Breast epithelium (tissue), 4 donors: Measurements from ENCODE around the gene XPO6. TPM values are rescaled to one million over a fixed set of nuclear protein-coding genes. Genes with fewer than 3 reads are reported as not detected.

Source experiments
- DNase-seq, 2 donors: peaks; one replicate each; pipeline ENCODE4 v3.0.0-alpha.2; 2019; ENCODE audit warnings: low spot score in 2 of 2
- H3K27ac ChIP-seq, 2 donors: fragments of 200-600 bp; sonication (generic) in 1 of 2; one replicate each; pipeline ENCODE4 v1.5.1; 2016 to 2019; ENCODE audit warnings: mild to moderate bottlenecking in 1 of 2
- H3K27me3 ChIP-seq, 2 donors: fragments of 200-600 bp; sonication (generic) in 1 of 2; one replicate each; pipeline versions ENCODE4 v1.5.1 to v1.6.0; 2017 to 2019; ENCODE audit warnings: control low read depth in 1 of 2, mild to moderate bottlenecking in 1 of 2
- H3K36me3 ChIP-seq: fragments of 200-600 bp; one replicate; pipeline ENCODE4 v1.5.1; 2019
- H3K4me1 ChIP-seq, 2 donors: fragments of 200-600 bp; sonication (generic); one replicate each; pipeline ENCODE4 v1.5.1; 2016 to 2019; ENCODE audit warnings: control low read depth in 1 of 2
- H3K4me3 ChIP-seq, 3 donors: fragments of 200-600 bp; sonication (generic); 1 replicate in 2 of 3; 2 replicates in 1 of 3; pipeline ENCODE4 v1.5.1; 2016 to 2019; ENCODE audit warnings: mild to moderate bottlenecking in 3 of 3, moderate library complexity in 2 of 3
- H3K9me3 ChIP-seq, 2 donors: fragments of 200-600 bp; sonication (generic) in 1 of 2; one replicate each; pipeline ENCODE4 v1.5.1; 2016 to 2019; ENCODE audit warnings: control low read depth in 1 of 2
- CTCF ChIP-seq, 3 donors: fragments of 450-650 bp; IDR thresholded peaks; one replicate each; pipeline ENCODE4 v1.5.1; 2016 to 2017; ENCODE audit warnings: antibody characterized with exemption in 3 of 3, mild to moderate bottlenecking in 3 of 3, moderate library complexity in 3 of 3
- POLR2A ChIP-seq: fragments of 450-650 bp; IDR thresholded peaks from one replicate; pipeline ENCODE4 v1.6.1; 2016; ENCODE audit warnings: antibody characterized with exemption, mild to moderate bottlenecking, moderate library complexity
- POLR2AphosphoS5 ChIP-seq, 3 donors: sonication (generic); formaldehyde crosslinking; IDR thresholded peaks; one replicate each; pipeline ENCODE4 v1.6.1; 2017; ENCODE audit warnings: antibody characterized with exemption in 3 of 3
- intact Hi-C: fragments of 100-400 bp; cut with DNase I; formaldehyde crosslinking; loops from one replicate; pipeline ENCODE4 v1.15.1; 2023; ENCODE audit warnings: low total_unique reads
- total RNA-seq, 3 donors: library from RNA; depleted of rRNA; stranded (reverse); fragments of >200 nt; gene quantifications; one replicate each; pipeline ENCODE4 v1.1.0, GENCODE V29; 2016

The XPO6 gene
- total RNA-seq, 3 donors from 2014 or later = 66.4 to 84.6 (median 67.4) TPM

GRCh38 chr16:28087140-28087660 lies 124.6 kb downstream of the XPO6 start:
- TF ChIP-seq CTCF (IDR thresholded peaks at IDR 0.05) (no peak), POLR2A (no peak), POLR2AphosphoS5 (IDR thresholded peaks at IDR 0.05) (no peak)
- no peak overlapping the region for H3K4me3 ChIP-seq
- no peaks in the 10 kb centered on the region for H3K36me3 ChIP-seq
- intact Hi-C loops = no loop called here
- no peaks in the 10 kb centered on the region for H3K9me3 ChIP-seq
- no peaks in the 10 kb centered on the region for H3K27me3 ChIP-seq
- no peak for DNase-seq
- H3K4me1 ChIP-seq = no peaks in the 10 kb centered on the region
- no peak overlapping the region for H3K27ac ChIP-seq

DNA sequence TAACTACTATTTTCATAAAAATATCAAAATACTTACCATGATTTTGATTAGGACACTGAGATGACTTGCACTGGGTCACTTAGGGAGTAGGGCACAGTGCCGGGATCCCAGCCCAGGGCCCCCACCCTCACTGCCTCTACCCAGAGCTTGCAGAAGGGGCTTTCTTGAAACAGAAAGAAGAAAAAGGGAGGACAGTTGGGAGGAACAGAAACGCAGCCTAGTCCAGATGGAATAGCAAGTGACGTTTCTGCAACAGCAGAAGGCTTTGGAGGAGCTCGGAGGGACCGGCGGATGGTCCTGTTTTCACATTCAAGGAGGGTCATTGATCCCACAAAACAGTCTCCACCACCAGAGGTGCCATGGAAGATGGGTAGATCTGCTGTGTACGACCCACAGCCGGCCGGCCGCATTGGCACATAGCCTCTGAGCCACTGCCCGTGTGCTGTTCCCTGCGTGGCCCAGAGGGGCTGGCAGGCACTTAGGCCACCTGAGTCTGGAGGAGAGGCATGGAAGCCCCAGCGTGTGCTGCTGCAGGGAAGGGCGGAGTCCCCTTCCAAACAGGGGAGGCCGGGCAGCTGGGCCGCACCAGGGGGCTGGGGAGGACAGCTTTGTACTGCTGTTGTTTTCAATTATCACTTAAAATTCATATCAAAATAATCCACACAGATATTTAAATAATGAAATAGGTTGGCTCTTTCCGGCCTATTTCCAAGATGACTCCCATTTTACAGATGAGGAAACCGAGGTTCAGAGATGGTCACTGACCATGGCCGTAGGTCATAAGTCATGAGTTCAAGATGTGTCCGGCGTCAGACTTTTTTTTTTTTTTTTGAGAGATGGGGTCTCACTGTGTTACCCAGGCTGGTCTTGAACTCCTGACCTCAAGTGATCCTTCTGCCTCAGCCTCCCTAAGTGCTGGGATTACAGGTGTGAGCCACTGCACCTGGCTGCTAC lies 125.3 kb downstream of the XPO6 start:
- no peak for TF ChIP-seq CTCF (IDR thresholded peaks at IDR 0.05)
- TF ChIP-seq POLR2A = no peak
- no peak for TF ChIP-seq POLR2AphosphoS5 (IDR thresholded peaks at IDR 0.05)
- H3K4me3 ChIP-seq = no peak overlapping the region
- no peak overlapping the region for H3K27ac ChIP-seq
- no peaks in the 10 kb centered on the region for H3K27me3 ChIP-seq
- no peak for DNase-seq
- H3K4me1 ChIP-seq = no peaks in the 10 kb centered on the region
- intact Hi-C loops = no loop called here
- no peaks in the 10 kb centered on the region for H3K36me3 ChIP-seq
- no peaks in the 10 kb centered on the region for H3K9me3 ChIP-seq

DNA sequence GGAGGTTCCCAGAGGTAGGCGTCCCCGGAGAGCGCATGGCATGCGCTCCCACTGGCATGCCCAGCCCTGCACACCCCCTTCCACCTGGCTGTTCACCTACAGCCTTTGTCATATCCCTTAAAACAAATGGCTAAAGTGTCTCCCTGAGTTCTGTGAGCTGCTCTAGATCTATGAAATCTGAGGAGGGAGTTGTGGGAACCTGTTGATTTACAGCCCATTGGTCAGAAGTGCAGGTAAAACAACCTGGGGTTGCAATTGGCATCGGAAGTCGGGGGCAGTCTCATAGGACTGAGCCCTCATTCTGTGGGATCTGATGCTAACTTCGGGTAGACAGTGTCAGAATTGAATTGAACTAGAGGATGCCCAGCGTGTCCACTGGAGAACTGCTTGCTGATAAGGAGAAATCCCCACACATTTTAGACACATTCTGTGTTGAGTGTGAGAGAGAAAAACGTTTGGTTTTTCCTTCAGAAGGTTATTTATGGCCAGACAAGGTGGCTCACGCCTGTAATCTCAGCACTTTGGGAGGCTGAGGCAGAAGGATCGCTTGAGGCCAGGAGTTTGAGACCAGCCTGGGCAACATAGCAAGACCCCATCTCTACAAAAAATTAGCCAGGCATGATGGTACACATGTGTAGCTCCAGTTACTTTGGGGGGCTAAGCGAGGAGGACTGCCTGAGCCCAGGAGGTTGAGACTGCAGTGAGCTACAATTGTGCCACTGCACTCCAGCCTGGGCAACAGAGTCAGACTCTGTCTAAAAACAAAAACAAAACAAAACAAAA lies 126.2 kb downstream of the XPO6 start:
- TF ChIP-seq CTCF (IDR thresholded peaks at IDR 0.05) (no peak), POLR2A (no peak), POLR2AphosphoS5 (IDR thresholded peaks at IDR 0.05) (no peak)
- DNase-seq = no peak
- H3K4me1 ChIP-seq = no peaks in the 10 kb centered on the region
- no peaks in the 10 kb centered on the region for H3K9me3 ChIP-seq
- intact Hi-C loops = no loop called here
- no peak overlapping the region for H3K27ac ChIP-seq
- no peaks in the 10 kb centered on the region for H3K36me3 ChIP-seq
- no peak overlapping the region for H3K4me3 ChIP-seq
- no peaks in the 10 kb centered on the region for H3K27me3 ChIP-seq

- no peaks in the 10 kb centered on the region for H3K9me3 ChIP-seq
- no peaks in the 10 kb centered on the region for H3K36me3 ChIP-seq
- H3K27ac ChIP-seq = no peak overlapping the region
- H3K4me1 ChIP-seq = no peaks in the 10 kb centered on the region
- no peak overlapping the region for H3K4me3 ChIP-seq
- H3K27me3 ChIP-seq = no peaks in the 10 kb centered on the region
- intact Hi-C loops = no loop called here
- no peak for DNase-seq
- no peak for TF ChIP-seq POLR2A
- TF ChIP-seq POLR2AphosphoS5 (IDR thresholded peaks at IDR 0.05) = no peak
- no peak for TF ChIP-seq CTCF (IDR thresholded peaks at IDR 0.05)
Observed at GRCh38 chr16:28084209-28084608, 127.6 kb downstream of the XPO6 start.

DNA sequence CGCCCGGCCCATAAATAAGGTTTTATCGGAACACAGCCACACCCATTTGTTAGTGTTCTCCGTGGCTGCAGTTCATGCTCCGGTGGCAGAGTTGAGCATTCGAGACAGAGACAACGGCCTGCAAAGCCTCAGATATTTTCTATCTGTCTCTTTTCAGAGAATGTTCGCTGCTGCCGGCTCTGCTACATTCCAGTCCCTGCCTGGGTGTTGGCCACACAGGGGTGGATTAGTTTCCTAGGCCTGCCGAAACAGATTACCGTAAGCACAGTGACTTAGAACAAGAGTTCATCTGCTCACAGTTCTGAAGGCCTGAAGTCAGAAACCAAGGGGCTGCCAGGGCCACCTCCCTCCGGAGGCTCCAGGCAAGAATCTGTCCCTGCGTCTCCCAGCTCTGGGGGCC lies 129.1 kb downstream of the XPO6 start:
- intact Hi-C loops = no loop called here
- no peaks in the 10 kb centered on the region for H3K9me3 ChIP-seq
- H3K4me3 ChIP-seq = no peak overlapping the region

More for the DNA sequence above, 129.1 kb downstream of the XPO6 start:
- no peak for DNase-seq
- TF ChIP-seq CTCF (IDR thresholded peaks at IDR 0.05) (no peak), POLR2A (no peak), POLR2AphosphoS5 (IDR thresholded peaks at IDR 0.05) (no peak)
- no peaks in the 10 kb centered on the region for H3K36me3 ChIP-seq
- H3K4me1 ChIP-seq = no peaks in the 10 kb centered on the region
- no peaks in the 10 kb centered on the region for H3K27me3 ChIP-seq
- H3K27ac ChIP-seq = peak overlapping the region in 1 of 2 donors; percentile 54
